ENCODE data around the gene NAT14. TPM values are rescaled to one million over a fixed set of nuclear protein-coding genes. Genes with fewer than 3 reads are reported as not detected.
A peak's percentile ranks its signal among the peaks of the same experiment; 100 is the strongest.
"Not testable (repeated sequence)": the region's sequence is repeated elsewhere in the genome, so short reads cannot be mapped to it uniquely, and the experiment has no call there.

Gene NAT14
- total RNA-seq, 2 experiments from 2014 or later: 14.6 to 23.2 TPM

DNA sequence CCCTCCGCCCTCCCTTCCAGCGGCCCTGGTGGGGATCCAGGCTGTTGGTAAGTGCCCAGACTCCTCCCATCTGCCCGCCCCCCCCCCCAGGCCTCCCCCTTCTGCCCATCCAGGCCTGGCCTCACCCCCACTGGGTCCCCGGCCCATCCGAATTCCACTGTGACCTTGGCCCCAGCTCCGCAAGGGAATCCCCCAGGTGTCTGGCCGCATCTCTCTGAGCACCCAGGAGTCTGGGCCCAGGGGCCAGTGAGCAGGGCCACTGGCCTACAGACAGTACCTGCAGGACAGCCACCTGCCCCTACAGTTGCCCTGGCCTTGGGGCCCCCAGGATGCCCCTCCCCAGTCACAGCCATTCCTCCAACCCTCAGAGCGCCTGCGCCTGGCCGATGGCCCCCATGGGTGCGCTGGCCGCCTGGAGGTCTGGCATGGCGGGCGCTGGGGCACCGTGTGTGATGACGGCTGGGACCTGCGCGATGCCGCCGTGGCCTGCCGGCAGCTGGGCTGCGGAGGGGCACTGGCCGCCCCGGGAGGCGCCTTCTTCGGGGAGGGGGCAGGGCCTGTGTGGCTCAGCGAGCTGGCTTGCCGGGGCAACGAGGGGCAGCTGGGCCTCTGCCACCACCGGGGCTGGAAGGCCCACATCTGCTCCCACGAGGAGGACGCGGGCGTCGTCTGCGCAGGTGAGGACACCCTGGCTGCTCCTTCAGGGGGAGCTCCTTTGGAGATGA lies 4.2 kb downstream of the NAT14 start:
- DNase-seq: no peak
- H3K27me3 Mint-ChIP-seq: peaks cover 5% of the 10 kb centered on the region
- CTCF ChIA-PET: interaction anchor here (1.0 to 6.4 kb wide), 2 partner anchors 15 to 117 kb away, joined by 3 to 45 read pairs; no protein-coding TSS in a partner anchor
- no peak for ATAC-seq
- H3K36me3 Mint-ChIP-seq: no peaks in the 10 kb centered on the region
- H3K4me1 Mint-ChIP-seq: peaks cover 6% of the 10 kb centered on the region
- H3K9me3 Mint-ChIP-seq (ENCODE audit: low read depth): no peaks in the 10 kb centered on the region
- no peak overlapping the region for H3K4me3 Mint-ChIP-seq
- H3K27ac Mint-ChIP-seq: no peak overlapping the region

GRCh38 chr19:55489711-55490477 lies 4.9 kb downstream of the NAT14 start:
- DNase-seq (no peak), ATAC-seq (no peak)
- no peak overlapping the region for H3K4me3 Mint-ChIP-seq
- CTCF ChIA-PET: interaction anchor here (1.0 to 6.4 kb wide), 2 partner anchors 15 to 116 kb away, joined by 3 to 45 read pairs; no protein-coding TSS in a partner anchor
- H3K27me3 Mint-ChIP-seq: peaks cover 5% of the 10 kb centered on the region
- no peaks in the 10 kb centered on the region for H3K36me3 Mint-ChIP-seq
- H3K4me1 Mint-ChIP-seq: peaks cover 5% of the 10 kb centered on the region
- H3K9me3 Mint-ChIP-seq (ENCODE audit: low read depth): no peaks in the 10 kb centered on the region
- H3K27ac Mint-ChIP-seq: no peak overlapping the region

GRCh38 chr19:55490478-55491432 lies 5.8 kb downstream of the NAT14 start:
- H3K4me1 Mint-ChIP-seq: peaks cover 5% of the 10 kb centered on the region
- H3K9me3 Mint-ChIP-seq (ENCODE audit: low read depth): no peaks in the 10 kb centered on the region
- CTCF ChIA-PET: interaction anchor here (1.3 to 6.4 kb wide), 2 partner anchors 14 to 350 kb away, joined by 4 to 45 read pairs; no protein-coding TSS in a partner anchor
- H3K4me3 Mint-ChIP-seq: no peak overlapping the region
- no peak for ATAC-seq
- no peak overlapping the region for H3K27ac Mint-ChIP-seq
- H3K36me3 Mint-ChIP-seq: no peaks in the 10 kb centered on the region
- H3K27me3 Mint-ChIP-seq: peaks cover 5% of the 10 kb centered on the region
- DNase-seq: no peak

DNA sequence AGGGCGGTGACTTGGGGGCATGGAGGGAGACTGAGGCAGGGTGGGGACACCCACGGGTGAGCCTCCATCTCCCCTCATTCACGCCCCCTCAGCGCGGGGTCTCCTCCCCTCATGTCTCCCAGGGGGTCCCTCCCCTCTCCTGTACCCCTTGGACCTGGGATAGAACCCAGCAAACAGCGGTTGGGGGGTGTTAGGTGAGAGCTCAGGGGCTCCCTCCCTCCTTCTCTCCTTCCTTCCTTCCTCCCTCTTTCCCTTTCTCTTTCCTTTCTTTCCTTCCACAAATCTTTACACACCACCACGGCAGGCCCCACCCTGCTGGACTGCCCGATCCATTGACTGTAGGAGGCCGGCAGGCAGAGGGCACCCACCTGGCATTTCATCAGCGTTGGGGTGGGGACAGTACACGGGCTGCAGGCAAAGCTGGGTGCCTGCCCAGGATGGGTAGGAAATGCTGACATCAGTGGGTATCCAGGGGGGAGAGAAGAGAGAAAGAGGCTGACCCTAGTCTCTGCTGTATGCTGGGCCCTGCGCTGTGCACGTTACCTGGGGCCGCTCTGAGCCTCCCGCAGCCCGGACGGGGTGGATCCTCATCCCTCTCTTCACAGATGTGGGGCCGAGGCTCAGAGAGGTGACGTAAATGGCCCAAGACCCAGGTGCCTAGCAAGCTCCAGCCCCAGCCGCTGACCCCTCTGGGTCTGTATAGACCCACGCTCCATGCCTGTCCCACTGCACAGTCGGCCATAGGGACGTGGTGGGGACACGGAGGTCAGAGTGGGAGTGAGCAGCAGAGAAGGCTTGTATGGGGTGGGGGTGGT lies 6.8 kb downstream of the NAT14 start:
- no peak for DNase-seq
- Mint-ChIP-seq H3K27ac (no peak overlapping the region), H3K4me3 (no peak overlapping the region), H3K36me3 (no peaks in the 10 kb centered on the region), H3K4me1 (no peaks in the 10 kb centered on the region), H3K9me3 (ENCODE audit: low read depth) (no peaks in the 10 kb centered on the region), H3K27me3 (peaks cover 5% of the 10 kb centered on the region)
- no peak for ATAC-seq
- CTCF ChIA-PET: interaction anchor here (1.3 to 6.4 kb wide), 3 partner anchors 13 to 351 kb away, joined by 3 to 45 read pairs (median 4); no protein-coding TSS in a partner anchor

GRCh38 chr19:55492362-55492944 lies 7.5 kb downstream of the NAT14 start:
- Mint-ChIP-seq H3K27me3 (peaks cover 5% of the 10 kb centered on the region), H3K4me1 (no peaks in the 10 kb centered on the region), H3K36me3 (no peaks in the 10 kb centered on the region), H3K4me3 (no peak overlapping the region), H3K27ac (no peak overlapping the region), H3K9me3 (ENCODE audit: low read depth) (no peaks in the 10 kb centered on the region)
- CTCF ChIA-PET: interaction anchor here (0.8 to 6.4 kb wide), 4 partner anchors 9 to 191 kb away, joined by 3 to 45 read pairs (median 3); no protein-coding TSS in a partner anchor
- DNase-seq (no peak), ATAC-seq (no peak)

DNA sequence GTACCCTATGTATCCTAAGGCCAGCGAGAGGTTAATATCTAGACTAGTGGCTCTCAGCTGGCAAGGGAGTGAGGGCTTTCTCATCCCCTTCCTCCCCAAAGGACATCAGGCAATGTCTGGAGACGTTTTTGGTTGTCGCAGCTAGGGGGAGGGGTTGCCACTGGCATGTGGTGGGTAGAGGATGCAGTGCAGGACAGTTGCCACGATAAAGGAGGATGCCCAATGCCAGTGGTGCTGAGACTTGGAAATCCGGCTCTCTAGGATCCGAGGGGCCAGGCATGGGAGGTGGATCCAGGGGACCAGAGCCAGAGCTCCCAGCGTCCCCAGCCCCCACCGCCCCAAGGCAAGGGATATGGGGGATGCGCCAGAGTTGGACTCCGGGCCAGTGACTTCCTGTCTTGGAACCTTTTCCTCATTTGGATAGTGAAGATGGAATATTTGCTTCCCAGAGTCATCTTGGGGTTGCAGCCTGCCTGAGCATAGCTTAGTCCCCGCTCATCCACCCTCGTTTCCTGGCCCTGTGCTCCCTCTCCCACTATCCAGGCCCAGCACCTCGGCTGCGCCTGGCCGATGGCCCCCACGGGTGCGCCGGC lies 8.2 kb downstream of the NAT14 start:
- Mint-ChIP-seq H3K27ac (no peak overlapping the region), H3K27me3 (peaks cover 5% of the 10 kb centered on the region), H3K36me3 (no peaks in the 10 kb centered on the region), H3K4me1 (no peaks in the 10 kb centered on the region), H3K9me3 (ENCODE audit: low read depth) (no peaks in the 10 kb centered on the region), H3K4me3 (no peak overlapping the region)
- CTCF ChIA-PET: interaction anchor here (0.8 to 6.4 kb wide), 4 partner anchors 8 to 191 kb away, joined by 3 to 45 read pairs (median 3); no protein-coding TSS in a partner anchor
- ATAC-seq (no peak), DNase-seq (no peak)

DNA sequence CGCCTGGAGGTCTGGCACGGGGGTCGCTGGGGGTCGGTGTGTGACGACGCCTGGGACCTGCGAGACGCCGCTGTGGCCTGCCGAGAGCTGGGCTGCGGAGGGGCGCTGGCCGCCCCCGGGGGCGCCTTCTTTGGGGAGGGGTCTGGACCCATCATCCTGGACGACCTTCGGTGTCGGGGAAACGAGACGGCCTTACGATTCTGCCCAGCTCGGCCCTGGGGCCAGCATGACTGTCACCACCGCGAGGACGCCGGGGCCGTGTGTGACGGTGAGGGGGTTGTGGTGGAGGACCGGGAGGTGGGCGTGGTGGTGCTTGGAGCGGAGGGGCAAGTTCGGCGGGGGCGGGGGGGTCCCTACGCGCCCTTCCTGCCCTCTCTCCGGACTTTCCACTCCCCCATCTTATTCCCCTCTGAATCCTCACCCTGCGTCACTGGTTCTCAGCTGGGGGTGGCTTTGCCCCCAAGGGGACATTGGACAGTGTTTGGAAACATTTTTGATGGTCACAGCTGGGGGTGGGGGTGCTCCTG lies 8.7 kb downstream of the NAT14 start:
- H3K27ac Mint-ChIP-seq: no peak overlapping the region
- no peaks in the 10 kb centered on the region for H3K9me3 Mint-ChIP-seq (ENCODE audit: low read depth)
- H3K4me3 Mint-ChIP-seq: no peak overlapping the region
- no peak for ATAC-seq
- no peaks in the 10 kb centered on the region for H3K36me3 Mint-ChIP-seq
- no peaks in the 10 kb centered on the region for H3K4me1 Mint-ChIP-seq
- no peak for DNase-seq
- CTCF ChIA-PET: interaction anchor here (0.9 to 6.4 kb wide), 5 partner anchors 8 to 192 kb away, joined by 3 to 45 read pairs (median 3); partner anchors contain the start of gene ZNF628
- H3K27me3 Mint-ChIP-seq: peaks cover 5% of the 10 kb centered on the region

DNA sequence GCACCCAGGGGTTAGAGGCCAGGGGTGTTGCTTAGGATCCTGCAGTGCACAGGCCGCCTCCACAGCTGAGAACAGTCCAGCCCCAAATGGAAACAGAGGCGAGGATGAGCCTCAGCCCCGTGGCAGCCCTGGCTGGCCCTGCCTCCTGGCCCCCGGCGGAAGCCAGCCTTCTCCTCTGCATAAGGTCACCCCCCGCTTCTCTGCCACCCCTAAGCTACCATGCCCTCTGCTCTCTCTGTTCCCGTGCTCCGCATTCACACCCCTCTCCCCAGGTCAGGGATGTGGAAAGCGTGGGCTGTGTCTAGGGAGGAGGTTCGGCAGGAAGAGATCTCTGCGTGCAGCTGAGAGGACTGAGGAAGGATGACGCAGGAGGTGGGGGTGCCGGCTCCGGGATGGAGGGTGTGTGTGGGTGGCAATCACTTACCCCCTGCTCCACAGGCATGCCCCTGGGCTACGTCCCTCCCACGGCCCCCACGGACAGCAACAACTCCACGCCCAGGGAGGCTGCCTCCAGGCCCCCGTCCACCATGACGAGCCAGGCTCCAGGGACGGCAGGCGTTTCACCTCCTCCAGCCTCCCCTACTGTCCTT lies 9.3 kb downstream of the NAT14 start:
- ATAC-seq (peak; percentile 57), DNase-seq (no peak)
- Mint-ChIP-seq H3K4me3 (peak overlapping the region; percentile 21), H3K27ac (no peak overlapping the region), H3K4me1 (no peaks in the 10 kb centered on the region), H3K9me3 (ENCODE audit: low read depth) (no peaks in the 10 kb centered on the region), H3K36me3 (no peaks in the 10 kb centered on the region), H3K27me3 (peaks cover 5% of the 10 kb centered on the region)
- CTCF ChIA-PET: interaction anchor here (0.9 to 6.4 kb wide), 4 partner anchors 10 to 137 kb away, joined by 3 to 45 read pairs (median 4); partner anchors contain the start of gene ZNF628

- Mint-ChIP-seq H3K9me3 (ENCODE audit: low read depth) (no peaks in the 10 kb centered on the region), H3K4me1 (no peaks in the 10 kb centered on the region), H3K27me3 (peaks cover 5% of the 10 kb centered on the region), H3K27ac (no peak overlapping the region), H3K36me3 (no peaks in the 10 kb centered on the region), H3K4me3 (no peak overlapping the region)
- CTCF ChIA-PET: no interaction called here
- DNase-seq (no peak), ATAC-seq (no peak)
Observed at GRCh38 chr19:55495646-55496349, 10.8 kb downstream of the NAT14 start.

DNA sequence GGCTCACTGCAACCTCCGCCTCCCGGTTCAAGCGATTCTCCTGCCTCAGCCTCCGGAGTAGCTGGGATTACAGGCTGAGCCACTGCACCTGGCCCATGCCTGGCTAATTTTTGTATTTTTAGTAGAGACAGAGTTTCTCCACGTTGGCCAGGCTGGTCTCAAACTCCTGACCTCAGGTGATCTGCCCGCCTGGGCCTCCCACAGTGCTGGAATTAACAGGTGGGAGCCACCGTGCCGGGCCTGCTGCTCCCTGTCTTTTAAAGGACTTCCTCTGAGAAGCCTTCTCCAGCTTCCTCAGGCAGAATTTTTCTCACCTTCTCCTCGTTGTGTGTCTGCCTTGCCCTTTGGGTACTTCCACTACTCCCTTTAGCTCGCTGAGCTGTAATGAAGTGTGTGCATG lies 11.8 kb downstream of the NAT14 start:
- DNase-seq; H3K4me1 Mint-ChIP-seq; H3K9me3 Mint-ChIP-seq (ENCODE audit: low read depth); H3K4me3 Mint-ChIP-seq; ATAC-seq; H3K27me3 Mint-ChIP-seq; H3K36me3 Mint-ChIP-seq; CTCF ChIA-PET; H3K27ac Mint-ChIP-seq: not testable (repeated sequence)

GRCh38 chr19:55497763-55498162 lies 12.8 kb downstream of the NAT14 start:
- Mint-ChIP-seq H3K27me3 (peaks cover 5% of the 10 kb centered on the region), H3K27ac (no peak overlapping the region), H3K4me3 (no peak overlapping the region), H3K36me3 (peaks cover 5% of the 10 kb centered on the region), H3K9me3 (ENCODE audit: low read depth) (peaks cover 5% of the 10 kb centered on the region), H3K4me1 (peaks cover 10% of the 10 kb centered on the region)
- DNase-seq: no peak
- CTCF ChIA-PET: interaction anchor here (1.4 kb wide), 1 partner anchor 30 kb away, joined by 5 read pairs; no protein-coding TSS in a partner anchor
- no peak for ATAC-seq

All from activated CD8-positive, alpha-beta memory T cell treated with anti-CD3 and anti-CD28 coated beads, Interleukin-2, amount 10 ng/mL, durations not matched to agents 7 days and 5 days (primary cell).